HL-60 (cell line): ENCODE data around the gene NSMF.

Experiments used
- POLR2AphosphoS5 ChIP-seq: IDR thresholded peaks from 2 replicates; pipeline ENCODE4 v1.6.1; 2012; ENCODE audit warnings: low read depth
- TF ChIP-seq, protein P1 (sequence below): IDR thresholded peaks from one replicate; pipeline ENCODE4 v1.5.1; 2011; ENCODE audit warnings: low read length, control low read depth, inconsistent platforms; ENCODE audit not compliant: insufficient read depth

DNA sequence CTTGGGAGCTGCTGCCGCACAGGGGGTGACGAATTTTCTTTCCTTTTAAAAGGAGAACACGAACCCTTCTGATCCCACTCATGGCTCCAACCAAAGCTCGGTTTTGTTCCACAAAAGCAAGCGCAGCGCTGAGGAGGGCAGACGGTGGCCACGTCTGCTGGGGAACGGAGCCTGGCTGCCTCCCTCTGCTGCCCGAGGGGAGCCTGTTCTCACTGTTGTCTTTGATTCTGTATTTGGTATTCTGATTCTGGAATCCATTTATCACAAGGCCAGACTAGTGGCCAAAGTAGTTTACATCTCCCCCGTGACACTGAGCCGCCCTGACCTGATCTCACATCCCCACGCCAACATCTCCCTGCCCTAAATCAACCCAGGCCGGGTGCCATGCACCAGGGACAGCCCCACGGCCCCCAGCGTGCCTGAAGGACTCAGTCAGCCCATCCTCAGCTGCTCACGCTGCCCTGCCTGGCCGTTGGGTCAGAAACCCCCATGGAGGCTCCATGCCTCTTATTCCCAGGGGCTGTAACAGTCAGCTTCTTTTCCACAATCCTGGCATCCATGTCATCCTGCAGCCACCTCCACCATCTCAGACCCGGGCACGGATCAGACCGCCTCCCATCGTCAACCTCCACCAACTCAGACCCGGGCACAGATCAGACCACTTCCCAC is 6.7 kb upstream of the NSMF start:
- TF ChIP-seq, protein P1, sequence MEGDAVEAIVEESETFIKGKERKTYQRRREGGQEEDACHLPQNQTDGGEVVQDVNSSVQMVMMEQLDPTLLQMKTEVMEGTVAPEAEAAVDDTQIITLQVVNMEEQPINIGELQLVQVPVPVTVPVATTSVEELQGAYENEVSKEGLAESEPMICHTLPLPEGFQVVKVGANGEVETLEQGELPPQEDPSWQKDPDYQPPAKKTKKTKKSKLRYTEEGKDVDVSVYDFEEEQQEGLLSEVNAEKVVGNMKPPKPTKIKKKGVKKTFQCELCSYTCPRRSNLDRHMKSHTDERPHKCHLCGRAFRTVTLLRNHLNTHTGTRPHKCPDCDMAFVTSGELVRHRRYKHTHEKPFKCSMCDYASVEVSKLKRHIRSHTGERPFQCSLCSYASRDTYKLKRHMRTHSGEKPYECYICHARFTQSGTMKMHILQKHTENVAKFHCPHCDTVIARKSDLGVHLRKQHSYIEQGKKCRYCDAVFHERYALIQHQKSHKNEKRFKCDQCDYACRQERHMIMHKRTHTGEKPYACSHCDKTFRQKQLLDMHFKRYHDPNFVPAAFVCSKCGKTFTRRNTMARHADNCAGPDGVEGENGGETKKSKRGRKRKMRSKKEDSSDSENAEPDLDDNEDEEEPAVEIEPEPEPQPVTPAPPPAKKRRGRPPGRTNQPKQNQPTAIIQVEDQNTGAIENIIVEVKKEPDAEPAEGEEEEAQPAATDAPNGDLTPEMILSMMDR: no peak
- TF ChIP-seq POLR2AphosphoS5: no peak
